Stimulated activated CD4-positive, alpha-beta T cell treated with anti-CD3 and anti-CD28 coated beads, TNF-alpha, amount 100 ng/mL, for 4 hours (primary cell): Measurements from ENCODE around the gene GZMH.
"Not testable (repeated sequence)": the region's sequence is repeated elsewhere in the genome, so short reads cannot be mapped to it uniquely, and the experiment has no call there.

Experiments
- DNase-seq, 3 experiments: peaks; one replicate each; pipeline ENCODE4 v3.0.0-alpha.2; 2020; ENCODE audit warnings: low read depth in 3 of 3

Gene GZMH

GRCh38 chr14:24595073-24595808 lies 14.2 kb downstream of the GZMH start:
- DNase-seq, result no peak

DNA sequence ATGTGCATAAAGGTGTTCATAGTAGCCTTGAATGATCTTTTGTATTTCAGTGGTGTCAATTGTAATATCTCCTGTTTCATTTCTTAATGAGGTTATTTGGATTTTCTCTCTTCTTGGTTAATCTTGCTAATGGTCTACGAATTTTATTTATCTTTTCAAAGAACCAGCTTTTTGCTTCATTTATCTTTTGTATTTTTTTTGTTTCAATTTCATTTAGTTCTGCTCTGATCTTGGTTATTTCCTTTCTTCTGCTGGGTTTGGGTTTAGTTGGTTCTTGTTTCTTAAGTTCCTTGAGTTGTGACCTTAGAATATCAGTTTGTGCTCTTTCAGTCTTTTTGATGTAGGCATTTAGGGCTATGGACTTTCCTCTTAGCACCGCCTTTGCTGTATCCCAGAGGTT lies 18.5 kb downstream of the GZMH start:
- DNase-seq, result not testable (repeated sequence)

DNA sequence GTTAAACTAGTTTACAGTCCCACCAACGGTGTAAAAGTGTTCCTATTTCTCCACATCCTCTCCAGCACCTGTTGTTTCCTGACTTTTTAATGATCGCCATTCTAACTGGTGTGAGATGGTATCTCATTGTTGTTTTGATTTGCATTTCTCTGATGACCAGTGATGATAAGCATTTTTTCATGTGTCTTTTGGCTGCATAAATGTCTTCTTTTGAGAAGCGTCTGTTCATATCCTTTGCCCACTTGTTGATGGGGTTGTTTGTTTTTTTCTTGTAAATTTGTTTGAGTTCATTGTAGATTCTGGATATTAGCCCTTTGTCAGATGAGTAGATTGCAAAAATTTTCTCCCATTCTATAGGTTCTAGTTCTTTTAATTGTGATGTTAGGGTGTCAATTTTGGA lies 25.1 kb downstream of the GZMH start:
- not testable (repeated sequence) for DNase-seq

GRCh38 chr14:24578558-24578957 lies 30.9 kb downstream of the GZMH start:
- DNase-seq, result no peak

GRCh38 chr14:24576771-24577170 lies 32.7 kb downstream of the GZMH start:
- DNase-seq, result no peak

- DNase-seq, result no peak
Observed at GRCh38 chr14:24576182-24576581, 33.3 kb downstream of the GZMH start, which contains the start of gene CTSG. CTSG (minus strand) TSS chr14:24576250; CDS start chr14:24576223, 27 bp downstream.

- DNase-seq, result no peak
Observed at GRCh38 chr14:24574206-24574774, 35.2 kb downstream of the GZMH start.

- no peak for DNase-seq
Observed at GRCh38 chr14:24566318-24566717, 43.2 kb downstream of the GZMH start.

DNA sequence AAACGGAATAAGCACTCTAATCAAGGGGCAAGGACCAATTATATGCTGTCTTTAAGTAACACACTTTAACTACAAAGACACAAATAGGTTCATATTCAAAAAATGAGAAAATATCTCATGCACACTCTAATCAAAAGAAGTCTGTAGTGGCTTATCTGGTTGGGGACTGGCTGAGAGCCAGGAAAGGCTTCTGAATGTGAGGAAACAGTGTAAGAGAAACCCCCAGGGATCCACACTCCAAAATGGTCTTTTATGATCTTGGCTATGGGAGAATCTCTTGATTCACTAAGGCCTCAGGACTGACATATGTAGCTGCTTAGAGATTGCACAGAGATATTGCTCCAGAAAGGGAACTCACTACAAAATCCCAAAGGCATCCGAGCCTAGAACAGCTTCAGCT lies 43.7 kb downstream of the GZMH start:
- DNase-seq, result no peak

- DNase-seq, result no peak
Observed at GRCh38 chr14:24563505-24563904, 46.0 kb downstream of the GZMH start.

- no peak for DNase-seq
Observed at GRCh38 chr14:24556756-24557155, 52.7 kb downstream of the GZMH start.
